ENCODE measurements around the gene SIRT1.
"Not testable (repeated sequence)": the region's sequence is repeated elsewhere in the genome, so short reads cannot be mapped to it uniquely, and the experiment has no call there.

SIRT1 gene

DNA sequence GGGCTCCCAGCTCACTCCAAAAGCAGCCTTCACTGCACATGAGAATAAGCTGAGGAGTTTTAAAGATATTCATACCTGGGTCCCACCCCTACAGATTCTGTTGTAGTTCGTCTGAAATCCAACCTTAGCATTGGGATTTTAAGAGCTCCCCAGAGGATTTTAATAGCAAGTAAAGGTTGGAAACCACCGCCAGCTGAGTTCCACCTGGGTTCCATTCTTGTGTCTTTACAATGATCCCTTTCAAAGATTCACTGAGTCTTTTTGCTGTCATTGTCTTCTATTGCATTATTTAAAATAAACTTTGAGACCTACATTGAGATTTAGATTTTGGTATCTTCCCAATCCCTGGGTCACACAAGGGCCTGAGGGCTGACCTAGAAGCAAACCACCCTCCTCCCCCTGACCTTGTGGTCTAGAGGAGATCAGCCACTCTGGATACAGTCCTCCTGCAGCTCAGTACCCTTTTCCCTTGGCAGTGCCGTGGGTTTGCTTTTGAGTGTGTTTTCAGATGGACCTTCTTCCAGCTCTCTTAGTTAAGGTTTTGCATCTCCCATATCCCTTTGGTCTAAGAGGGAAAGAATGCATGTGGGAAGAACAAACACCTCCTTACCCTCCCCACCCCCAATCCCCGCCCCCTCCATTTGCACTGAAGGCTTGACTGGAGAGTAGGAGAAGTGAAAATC lies 22.6 kb upstream of the SIRT1 start:
- FAIRE-seq (no peak), DNase-seq (ENCODE audit: insufficient read length, low spot score) (no peak)
- no peak for TF ChIP-seq POLR2A (IDR thresholded peaks at IDR 0.05; ENCODE audit: low read depth, low read length)

DNA sequence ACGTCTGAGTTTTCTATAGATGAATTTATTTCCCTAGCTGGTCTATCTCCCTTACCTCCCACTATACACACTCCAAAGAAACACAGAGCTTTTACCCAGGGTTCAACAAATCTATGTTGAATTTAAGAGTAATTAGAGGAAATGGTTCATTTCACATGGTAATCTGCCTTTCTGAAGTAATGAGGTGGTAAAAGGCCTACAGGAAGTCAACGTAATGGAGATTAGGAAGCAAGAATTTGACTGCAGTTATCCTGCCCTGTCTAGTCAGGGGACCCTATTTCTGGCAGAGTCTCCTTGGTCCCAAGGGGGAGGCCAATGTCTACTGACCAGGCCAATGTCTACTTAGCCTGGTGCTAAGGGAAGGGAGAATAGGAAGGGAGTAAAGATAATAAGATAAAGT lies 21.4 kb upstream of the SIRT1 start:
- no peak for DNase-seq (ENCODE audit: insufficient read length, low spot score)
- FAIRE-seq: no peak
- no peak for TF ChIP-seq POLR2A (IDR thresholded peaks at IDR 0.05; ENCODE audit: low read depth, low read length)

DNA sequence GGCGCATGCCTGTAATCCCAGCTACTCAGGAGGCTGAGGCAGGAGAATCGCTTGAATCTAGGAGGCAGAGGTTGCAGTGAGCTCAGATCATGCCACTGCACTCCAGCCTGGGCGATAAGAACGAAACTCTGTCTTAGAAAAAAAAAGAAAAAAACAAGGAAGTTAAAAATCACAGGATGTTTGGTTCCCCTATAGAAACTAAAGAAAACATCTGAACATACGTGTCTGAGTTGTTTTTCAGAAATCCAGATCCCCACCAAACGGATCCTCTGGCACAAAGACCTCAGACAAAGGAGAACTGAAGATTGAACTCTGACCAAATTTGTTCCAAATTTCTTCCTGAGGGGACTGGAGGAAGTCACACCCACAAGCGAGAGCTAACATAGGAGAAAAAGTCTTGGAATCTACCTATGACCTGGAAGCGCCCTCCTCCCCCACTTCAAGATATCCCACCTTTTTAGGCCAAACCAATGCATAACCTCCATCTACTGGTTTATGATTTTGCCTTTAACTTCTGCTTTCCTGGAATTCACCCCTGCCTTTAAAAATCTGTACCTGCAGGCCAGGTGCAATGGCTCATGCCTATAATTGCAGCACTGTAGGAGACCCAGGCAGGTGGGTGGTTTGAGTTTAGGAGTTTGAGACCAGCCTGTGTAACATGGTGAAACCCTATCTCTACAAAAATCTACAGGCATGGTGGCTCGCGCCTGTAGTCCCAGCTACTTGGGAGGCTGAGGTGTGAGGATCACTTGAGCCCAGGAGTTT lies 19.7 kb upstream of the SIRT1 start:
- TF ChIP-seq POLR2A (IDR thresholded peaks at IDR 0.05; ENCODE audit: low read depth, low read length): no peak
- FAIRE-seq: no peak

DNA sequence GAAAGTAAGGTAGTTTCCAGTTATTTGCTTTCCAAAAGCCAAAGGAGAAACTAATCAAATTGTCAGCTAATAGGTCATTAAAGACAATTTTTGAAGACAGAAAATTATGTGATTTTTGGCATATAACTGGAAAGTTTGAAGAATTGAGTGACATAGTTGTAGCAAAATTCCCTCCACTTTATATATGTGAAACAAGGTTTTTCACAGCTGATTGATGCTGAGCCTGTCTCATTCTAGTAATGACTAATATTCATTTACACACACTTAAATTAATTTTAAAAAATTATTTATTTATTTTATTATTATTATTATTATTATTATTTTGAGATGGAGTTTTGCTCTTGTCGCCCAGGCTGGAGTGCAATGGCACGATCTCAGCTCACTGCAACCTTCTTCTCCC lies 16.3 kb upstream of the SIRT1 start:
- TF ChIP-seq POLR2A (IDR thresholded peaks at IDR 0.05; ENCODE audit: low read depth, low read length): no peak
- no peak for DNase-seq (ENCODE audit: insufficient read length, low spot score)
- no peak for FAIRE-seq

More for the DNA sequence above, 19.7 kb upstream of the SIRT1 start:
- DNase-seq (ENCODE audit: insufficient read length, low spot score): no peak

DNA sequence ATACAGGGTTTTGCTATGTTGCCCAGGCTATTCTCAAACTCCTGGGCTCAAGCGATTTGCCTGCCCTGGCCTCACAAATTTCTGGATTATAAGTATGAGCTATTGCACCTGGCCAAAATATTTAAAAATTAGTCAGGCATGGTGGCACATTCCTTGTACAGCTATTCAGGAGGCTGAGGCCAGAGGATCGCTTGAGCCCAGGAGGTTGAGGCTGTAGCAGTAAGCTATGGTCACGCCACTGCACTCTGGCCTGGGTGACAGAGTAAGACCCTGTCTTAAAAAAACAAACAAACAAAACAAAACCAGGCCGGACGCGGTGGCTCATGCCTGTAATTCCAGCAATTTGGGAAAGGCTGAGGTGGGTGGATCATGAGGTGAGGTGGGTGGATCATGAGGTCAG lies 14.5 kb upstream of the SIRT1 start:
- FAIRE-seq: no peak
- TF ChIP-seq POLR2A (IDR thresholded peaks at IDR 0.05; ENCODE audit: low read depth, low read length): no peak
- DNase-seq (ENCODE audit: insufficient read length, low spot score): no peak

DNA sequence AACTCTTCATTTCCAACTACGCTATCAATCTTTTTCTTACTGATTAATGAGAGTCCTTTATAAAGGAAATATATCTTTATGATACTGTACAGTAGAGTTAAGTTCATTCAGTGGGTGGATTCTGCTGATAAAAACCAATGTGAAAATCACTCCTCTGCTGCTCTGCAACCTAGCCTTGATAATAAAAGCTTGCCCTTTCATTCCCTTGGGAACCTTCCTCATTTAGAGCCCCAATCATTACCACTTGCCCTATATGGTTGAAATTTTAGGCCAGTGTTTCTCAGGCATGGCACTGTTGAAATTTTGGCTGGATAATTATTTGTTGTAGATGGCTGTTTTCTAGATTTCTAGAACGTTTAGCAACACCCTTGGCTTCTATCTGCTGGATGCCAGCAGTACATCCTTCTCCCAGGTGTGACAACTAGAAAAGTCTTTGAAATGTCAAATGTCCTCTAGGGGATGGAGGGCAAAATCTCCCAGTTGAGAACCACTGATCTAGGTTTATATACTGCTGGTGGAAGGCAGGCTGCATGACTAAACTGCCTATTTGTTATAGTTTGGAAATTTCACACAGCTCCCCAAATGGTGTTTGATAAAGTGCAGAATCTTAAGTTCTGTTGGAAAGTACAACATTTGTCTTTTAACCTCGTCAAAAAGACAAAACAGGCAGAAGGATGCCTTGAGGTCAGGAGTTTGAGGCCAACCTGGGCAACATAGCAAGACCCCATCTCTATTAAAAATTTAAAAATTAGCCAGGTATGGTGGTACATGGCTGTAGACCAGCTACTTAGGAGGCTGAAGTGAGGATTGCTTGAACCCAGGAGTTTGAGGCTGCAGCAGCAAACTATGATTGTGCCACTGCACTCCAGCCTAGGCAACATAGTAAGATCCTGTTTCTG lies 8.9 kb upstream of the SIRT1 start:
- no peak for DNase-seq (ENCODE audit: insufficient read length, low spot score)
- no peak for TF ChIP-seq POLR2A (IDR thresholded peaks at IDR 0.05; ENCODE audit: low read depth, low read length)
- no peak for FAIRE-seq

DNA sequence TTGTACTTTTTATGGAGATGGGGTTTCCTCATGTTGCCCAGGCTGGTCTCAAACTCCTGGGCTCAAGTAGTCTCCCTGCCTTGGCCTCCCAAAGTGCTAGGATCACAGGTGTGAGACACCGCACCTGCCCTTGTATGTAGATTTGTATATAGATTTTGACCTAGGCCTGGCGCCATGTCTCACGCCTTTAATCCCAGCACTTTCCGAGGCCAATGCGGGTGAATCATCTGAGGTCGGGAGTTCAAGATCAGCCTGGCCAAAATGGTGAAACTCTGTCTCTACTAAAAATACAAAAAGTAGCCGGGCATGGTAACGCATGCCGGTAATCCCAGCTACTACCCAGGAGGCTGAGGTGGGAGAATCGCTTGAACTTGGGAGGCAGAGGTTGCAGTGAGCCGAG lies 7.0 kb upstream of the SIRT1 start:
- DNase-seq (ENCODE audit: insufficient read length, low spot score); FAIRE-seq: not testable (repeated sequence)

GRCh38 chr10:67878133-67878532 lies 6.3 kb upstream of the SIRT1 start:
- FAIRE-seq: no peak
- TF ChIP-seq POLR2A (IDR thresholded peaks at IDR 0.05; ENCODE audit: low read depth, low read length): no peak

GRCh38 chr10:67883710-67884312 lies 645 bp upstream of the SIRT1 start:
- DNase-seq (ENCODE audit: insufficient read length, low spot score) (no peak), FAIRE-seq (peak; percentile 15)
- TF ChIP-seq POLR2A (IDR thresholded peaks at IDR 0.05; ENCODE audit: low read depth, low read length): no peak

More at GRCh38 chr10:67878133-67878532, 6.3 kb upstream of the SIRT1 start:
- DNase-seq (ENCODE audit: insufficient read length, low spot score): no peak

GRCh38 chr10:67884842-67885670 lies 600 bp downstream of the SIRT1 start:
- DNase-seq (ENCODE audit: insufficient read length, low spot score) (peak; percentile 81), FAIRE-seq (no peak)
- no peak; the same call in 1 of the 2 replicates for TF ChIP-seq POLR2A (IDR thresholded peaks at IDR 0.05; ENCODE audit: low read depth, low read length)

- TF ChIP-seq POLR2A (IDR thresholded peaks at IDR 0.05; ENCODE audit: low read depth, low read length): no peak
- DNase-seq (ENCODE audit: insufficient read length, low spot score): no peak
- no peak for FAIRE-seq
Observed at GRCh38 chr10:67893637-67894036, 9.2 kb downstream of the SIRT1 start.

GRCh38 chr10:67903581-67903980 lies 19.1 kb downstream of the SIRT1 start:
- DNase-seq (ENCODE audit: insufficient read length, low spot score): no peak
- TF ChIP-seq POLR2A (IDR thresholded peaks at IDR 0.05; ENCODE audit: low read depth, low read length): no peak
- FAIRE-seq: peak; percentile 36
